ENCODE data around the gene TRAF3. TPM values are rescaled to one million over a fixed set of nuclear protein-coding genes. Genes with fewer than 3 reads are reported as not detected.

Gene TRAF3
- total RNA-seq, 4 donors from 2014 or later: 12.6 to 44.9 (median 28.1) TPM

DNA sequence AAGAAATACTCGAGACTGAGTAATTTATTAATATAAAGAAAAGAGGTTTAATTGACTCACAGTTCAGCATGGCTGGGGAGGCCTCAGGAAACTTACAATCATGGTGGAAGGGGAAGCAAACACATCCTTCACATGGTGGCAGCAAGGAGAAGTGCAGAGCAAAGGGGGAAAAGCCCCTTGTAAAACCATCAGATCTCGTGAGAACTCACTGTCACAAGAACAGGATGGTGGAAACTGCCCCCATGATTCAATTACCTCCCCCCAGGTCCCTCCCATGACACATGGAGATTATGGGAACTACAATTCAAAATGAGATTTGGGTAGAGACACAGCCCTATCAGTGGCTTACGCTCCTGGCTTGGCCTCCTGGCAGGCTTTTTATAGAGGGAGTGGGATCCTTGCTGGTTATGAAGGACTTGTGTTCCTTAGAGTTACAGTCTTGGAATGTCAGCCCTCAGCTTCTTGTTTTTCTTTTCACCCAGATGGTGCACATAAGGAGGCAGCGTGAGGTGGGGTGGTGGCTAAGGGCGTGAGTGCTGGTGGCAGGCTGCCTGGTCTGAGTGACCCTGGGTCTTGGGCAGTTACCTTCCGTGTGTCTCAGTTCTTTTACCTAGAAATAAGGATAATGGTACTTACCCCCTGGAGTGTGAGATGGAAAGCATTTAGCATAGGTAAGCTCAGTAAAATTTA, 25.7 kb downstream of the TRAF3 start:
- DNase-seq (ENCODE audit: low spot score) (no peak), ATAC-seq (ENCODE audit: low FRiP score) (no peak)
- TF ChIP-seq, protein P1, sequence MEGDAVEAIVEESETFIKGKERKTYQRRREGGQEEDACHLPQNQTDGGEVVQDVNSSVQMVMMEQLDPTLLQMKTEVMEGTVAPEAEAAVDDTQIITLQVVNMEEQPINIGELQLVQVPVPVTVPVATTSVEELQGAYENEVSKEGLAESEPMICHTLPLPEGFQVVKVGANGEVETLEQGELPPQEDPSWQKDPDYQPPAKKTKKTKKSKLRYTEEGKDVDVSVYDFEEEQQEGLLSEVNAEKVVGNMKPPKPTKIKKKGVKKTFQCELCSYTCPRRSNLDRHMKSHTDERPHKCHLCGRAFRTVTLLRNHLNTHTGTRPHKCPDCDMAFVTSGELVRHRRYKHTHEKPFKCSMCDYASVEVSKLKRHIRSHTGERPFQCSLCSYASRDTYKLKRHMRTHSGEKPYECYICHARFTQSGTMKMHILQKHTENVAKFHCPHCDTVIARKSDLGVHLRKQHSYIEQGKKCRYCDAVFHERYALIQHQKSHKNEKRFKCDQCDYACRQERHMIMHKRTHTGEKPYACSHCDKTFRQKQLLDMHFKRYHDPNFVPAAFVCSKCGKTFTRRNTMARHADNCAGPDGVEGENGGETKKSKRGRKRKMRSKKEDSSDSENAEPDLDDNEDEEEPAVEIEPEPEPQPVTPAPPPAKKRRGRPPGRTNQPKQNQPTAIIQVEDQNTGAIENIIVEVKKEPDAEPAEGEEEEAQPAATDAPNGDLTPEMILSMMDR (IDR thresholded peaks at IDR 0.05): no peak

DNA sequence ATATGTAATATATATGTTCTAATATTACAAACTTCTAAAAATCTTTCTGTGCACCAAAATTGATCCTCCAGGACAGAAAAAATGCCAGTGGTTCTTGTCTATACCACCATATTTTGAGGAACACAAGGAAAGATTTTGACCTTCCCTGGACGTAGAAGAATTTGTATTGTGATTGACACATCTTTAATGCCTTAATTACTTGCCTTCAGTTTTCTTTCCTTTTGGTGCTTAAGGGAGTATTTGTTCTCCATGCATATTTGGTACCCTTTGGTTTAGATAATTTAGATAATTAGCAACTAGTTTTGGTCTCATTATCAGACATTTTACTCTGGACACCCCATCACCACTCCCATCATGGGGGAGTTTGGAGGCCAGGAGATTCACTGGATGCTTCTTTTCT, 27.6 kb downstream of the TRAF3 start:
- DNase-seq (ENCODE audit: low spot score): no peak
- TF ChIP-seq, protein P1 (IDR thresholded peaks at IDR 0.05): no peak
- no peak for ATAC-seq (ENCODE audit: low FRiP score)

DNA sequence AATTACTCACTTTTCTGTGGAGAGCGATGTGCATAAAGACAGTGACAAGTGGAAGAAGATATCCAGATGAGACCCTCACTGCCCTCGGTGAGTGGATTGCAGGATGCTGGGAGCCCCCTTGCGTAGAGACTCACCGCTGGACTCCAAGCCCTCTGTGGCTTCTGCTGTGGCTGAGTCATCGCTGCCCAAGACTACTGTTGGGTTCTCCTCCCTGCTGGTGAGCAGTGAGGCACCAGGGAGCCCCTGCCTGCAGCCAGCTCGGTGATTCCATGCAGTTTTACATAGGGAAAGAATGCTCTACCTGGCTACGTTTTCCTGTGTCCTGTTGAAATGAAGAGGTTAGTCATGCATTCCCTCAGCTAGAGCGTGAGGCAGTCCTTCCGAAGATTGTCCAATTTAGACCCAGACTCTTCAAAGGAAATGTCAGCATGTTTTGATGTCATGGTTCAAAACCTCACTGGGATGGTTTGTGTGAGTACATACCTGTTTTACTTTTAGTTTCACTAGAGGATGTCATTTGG, 28.2 kb downstream of the TRAF3 start:
- DNase-seq (ENCODE audit: low spot score): no peak
- ATAC-seq (ENCODE audit: low FRiP score): no peak
- TF ChIP-seq, protein P1 (IDR thresholded peaks at IDR 0.05): no peak

DNA sequence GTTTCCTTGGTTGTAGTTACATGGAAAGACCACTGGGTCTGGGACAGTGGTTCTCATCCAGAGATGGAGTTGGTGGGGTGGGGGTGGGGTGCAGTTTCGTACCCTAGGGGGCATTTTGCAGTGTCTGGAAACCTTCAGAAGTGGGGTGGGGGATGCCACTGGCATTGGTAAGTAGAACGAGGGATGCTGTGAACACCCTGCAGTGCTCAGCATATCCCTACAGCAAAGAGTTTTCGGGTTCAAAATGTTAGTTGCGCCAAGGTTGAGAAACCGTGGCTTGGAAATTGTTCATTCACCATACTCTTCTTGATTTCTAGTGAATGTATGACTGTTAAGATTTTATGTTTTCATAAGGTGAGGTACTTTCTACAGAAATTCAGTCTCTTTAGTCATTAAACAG, 28.7 kb downstream of the TRAF3 start:
- TF ChIP-seq, protein P1 (IDR thresholded peaks at IDR 0.05): no peak
- ATAC-seq (ENCODE audit: low FRiP score): no peak

DNA sequence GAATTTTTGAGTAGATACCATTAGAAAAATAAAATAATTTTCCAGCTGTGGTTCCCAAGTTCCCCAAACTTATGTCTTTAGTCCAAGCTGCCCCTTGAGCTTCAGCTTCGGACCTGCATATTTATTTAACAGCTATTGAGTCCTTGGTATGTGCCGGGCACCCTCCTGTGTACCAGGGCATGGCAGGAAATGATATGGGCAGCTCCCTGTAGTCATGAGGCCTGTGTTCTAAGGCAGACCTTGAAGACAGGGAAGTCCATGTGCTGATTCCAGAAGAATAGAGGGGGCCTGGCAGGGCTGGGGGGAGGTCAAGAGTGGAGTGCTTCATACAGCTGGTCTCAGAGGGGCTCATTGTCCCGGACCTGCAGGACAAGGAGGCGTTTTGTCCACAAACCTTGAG, 29.2 kb downstream of the TRAF3 start:
- DNase-seq (ENCODE audit: low spot score): no peak
- no peak for ATAC-seq (ENCODE audit: low FRiP score)
- TF ChIP-seq, protein P1 (IDR thresholded peaks at IDR 0.05): no peak

More for the DNA sequence above, 28.7 kb downstream of the TRAF3 start:
- DNase-seq (ENCODE audit: low spot score): no peak

DNA sequence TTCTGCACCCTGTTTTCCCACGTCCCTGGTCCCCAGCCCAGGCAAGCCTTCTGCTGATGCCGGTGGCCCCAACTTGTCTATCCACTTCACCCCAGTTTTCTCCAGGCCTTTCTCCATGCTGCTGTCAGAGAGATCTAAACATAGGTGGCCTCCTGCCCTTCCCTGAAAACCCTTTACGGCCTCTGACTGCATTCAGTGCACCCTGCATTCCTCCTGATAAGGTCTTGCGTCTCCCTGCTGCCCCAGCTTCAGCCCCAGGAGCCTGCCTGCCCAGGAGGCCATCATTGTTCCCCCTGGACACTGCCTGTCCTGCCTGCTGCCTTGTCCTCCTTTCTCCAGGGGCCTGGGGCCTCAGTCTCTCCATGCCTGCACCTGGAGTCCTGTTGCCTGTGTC, 29.8 kb downstream of the TRAF3 start:
- TF ChIP-seq, protein P1 (IDR thresholded peaks at IDR 0.05): no peak
- ATAC-seq (ENCODE audit: low FRiP score) (no peak), DNase-seq (ENCODE audit: low spot score) (no peak)

DNA sequence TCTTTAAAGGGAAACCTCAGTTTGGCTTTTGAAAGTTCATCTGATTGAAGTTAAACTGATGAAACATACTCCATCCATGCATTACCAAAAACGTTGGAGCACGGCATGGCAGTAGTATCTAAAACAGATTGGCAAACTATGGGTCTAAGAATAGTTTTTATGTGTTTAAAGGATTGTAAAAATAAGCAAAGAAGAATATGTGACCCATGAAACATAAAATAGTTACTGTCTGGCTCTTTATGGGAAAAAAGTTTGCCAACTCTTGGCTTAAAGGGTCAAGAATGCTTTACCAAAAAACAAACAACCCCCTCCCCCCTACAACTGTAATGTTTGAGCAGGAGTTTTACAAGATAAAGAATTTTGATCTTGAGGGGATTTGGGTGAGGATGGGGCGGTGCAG, 32.6 kb downstream of the TRAF3 start:
- ATAC-seq (ENCODE audit: low FRiP score): no peak

More for the DNA sequence above, 32.6 kb downstream of the TRAF3 start:
- TF ChIP-seq, protein P1 (IDR thresholded peaks at IDR 0.05): no peak
- no peak for DNase-seq (ENCODE audit: low spot score)
